Measurements from ENCODE around the gene GSTM4. TPM values are rescaled to one million over a fixed set of nuclear protein-coding genes. Genes with fewer than 3 reads are reported as not detected.
"Not testable (repeated sequence)": the region's sequence is repeated elsewhere in the genome, so short reads cannot be mapped to it uniquely, and the experiment has no call there.

Gene GSTM4
- total RNA-seq, 2 experiments from 2014 or later, result 8.3 to 10.5 TPM

DNA sequence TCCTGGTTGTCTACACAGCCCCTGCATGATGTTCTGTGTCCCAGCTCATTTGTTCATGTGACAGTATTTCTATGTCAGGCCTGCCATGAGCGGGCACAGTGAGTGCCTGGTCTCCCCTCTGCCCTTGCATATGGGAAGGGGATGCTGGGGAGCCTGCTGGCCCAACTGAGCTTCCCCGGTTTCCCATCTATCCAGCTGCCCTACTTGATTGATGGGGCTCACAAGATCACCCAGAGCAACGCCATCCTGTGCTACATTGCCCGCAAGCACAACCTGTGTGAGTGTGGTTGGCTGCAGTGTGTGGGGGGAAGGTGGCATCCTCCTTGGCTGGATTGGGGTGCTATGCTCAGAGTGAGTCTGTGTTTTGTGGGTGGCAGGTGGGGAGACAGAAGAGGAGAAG is 1.5 kb downstream of the GSTM4 start:
- POLR2A ChIA-PET, result no interaction called here
- CTCF ChIA-PET, result interaction anchor here (1.0 to 2.8 kb wide), 4 partner anchors 14 to 111 kb away, joined by 3 to 26 read pairs (median 3); no protein-coding TSS in a partner anchor
- intact Hi-C loops (cut with micrococcal nuclease), result no loop called here
- ATAC-seq (no peak), DNase-seq (no peak)
- Mint-ChIP-seq H3K27me3 (peaks cover 1% of the 10 kb centered on the region), H3K4me3 (no peak overlapping the region), H3K9me3 (no peaks in the 10 kb centered on the region), H3K36me3 (ENCODE audit: low read depth) (no peaks in the 10 kb centered on the region), H3K4me1 (ENCODE audit: low read depth) (peaks cover 6% of the 10 kb centered on the region), H3K27ac (no peak overlapping the region)
- TF ChIP-seq, protein P1, sequence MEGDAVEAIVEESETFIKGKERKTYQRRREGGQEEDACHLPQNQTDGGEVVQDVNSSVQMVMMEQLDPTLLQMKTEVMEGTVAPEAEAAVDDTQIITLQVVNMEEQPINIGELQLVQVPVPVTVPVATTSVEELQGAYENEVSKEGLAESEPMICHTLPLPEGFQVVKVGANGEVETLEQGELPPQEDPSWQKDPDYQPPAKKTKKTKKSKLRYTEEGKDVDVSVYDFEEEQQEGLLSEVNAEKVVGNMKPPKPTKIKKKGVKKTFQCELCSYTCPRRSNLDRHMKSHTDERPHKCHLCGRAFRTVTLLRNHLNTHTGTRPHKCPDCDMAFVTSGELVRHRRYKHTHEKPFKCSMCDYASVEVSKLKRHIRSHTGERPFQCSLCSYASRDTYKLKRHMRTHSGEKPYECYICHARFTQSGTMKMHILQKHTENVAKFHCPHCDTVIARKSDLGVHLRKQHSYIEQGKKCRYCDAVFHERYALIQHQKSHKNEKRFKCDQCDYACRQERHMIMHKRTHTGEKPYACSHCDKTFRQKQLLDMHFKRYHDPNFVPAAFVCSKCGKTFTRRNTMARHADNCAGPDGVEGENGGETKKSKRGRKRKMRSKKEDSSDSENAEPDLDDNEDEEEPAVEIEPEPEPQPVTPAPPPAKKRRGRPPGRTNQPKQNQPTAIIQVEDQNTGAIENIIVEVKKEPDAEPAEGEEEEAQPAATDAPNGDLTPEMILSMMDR (IDR thresholded peaks at IDR 0.05), result no peak

DNA sequence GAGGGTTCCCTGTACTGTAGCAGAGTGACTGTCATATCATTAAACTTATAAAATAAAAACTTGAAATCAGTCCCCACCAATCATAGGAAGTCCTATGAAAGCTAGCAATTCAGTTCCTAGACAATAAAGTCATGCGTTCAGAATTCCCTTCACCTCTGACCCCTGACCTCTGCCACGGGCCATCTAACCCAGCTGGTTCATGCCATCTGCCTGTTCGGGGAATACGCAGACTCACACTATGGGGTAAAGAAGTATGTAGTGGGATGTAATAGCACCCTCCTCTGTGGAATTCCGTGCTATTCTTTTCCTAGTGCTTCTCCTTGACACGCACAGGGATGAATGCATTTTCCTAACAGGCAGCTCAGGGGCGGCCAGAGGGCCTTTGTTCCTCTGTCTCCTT is 2.1 kb downstream of the GSTM4 start:
- intact Hi-C loops (cut with micrococcal nuclease), result no loop called here
- ChIA-PET CTCF (interaction anchor here (0.7 to 2.8 kb wide), 8 partner anchors 13 to 301 kb away, joined by 3 to 26 read pairs (median 3); no protein-coding TSS in a partner anchor), POLR2A (interaction anchor here (1.0 to 1.1 kb wide), 2 partner anchors 10 to 39 kb away, joined by 3 to 4 read pairs; partner anchors contain the start of genes GNAT2 and GSTM2)
- no peak for DNase-seq
- H3K27ac Mint-ChIP-seq, result no peak overlapping the region
- ATAC-seq, result no peak
- peaks cover 6% of the 10 kb centered on the region for H3K4me1 Mint-ChIP-seq (ENCODE audit: low read depth)
- TF ChIP-seq, protein P1 (IDR thresholded peaks at IDR 0.05), result no peak
- no peaks in the 10 kb centered on the region for H3K36me3 Mint-ChIP-seq (ENCODE audit: low read depth)
- no peaks in the 10 kb centered on the region for H3K27me3 Mint-ChIP-seq
- H3K4me3 Mint-ChIP-seq, result no peak overlapping the region
- no peaks in the 10 kb centered on the region for H3K9me3 Mint-ChIP-seq

DNA sequence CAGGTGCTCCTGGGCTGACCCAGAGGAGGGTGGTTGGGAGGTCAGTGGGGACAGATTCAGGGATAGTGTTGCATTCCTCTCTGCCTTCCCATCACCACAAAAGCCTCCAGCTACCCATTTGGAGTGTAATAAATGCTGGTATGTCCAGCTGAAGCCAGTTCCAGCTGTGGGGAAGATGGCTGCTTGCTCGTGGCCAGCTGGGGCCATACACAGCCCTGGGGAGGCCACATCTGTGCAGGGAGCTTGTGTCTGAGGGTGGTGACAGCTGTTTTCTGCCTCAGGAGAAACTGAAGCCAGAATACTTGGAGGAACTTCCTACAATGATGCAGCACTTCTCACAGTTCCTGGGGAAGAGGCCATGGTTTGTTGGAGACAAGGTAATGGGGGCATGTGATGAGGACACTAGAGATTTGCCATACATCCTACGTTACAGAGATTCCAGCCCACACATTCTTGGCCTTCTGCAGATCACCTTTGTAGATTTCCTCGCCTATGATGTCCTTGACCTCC is 2.7 kb downstream of the GSTM4 start:
- Mint-ChIP-seq H3K27ac (no peak overlapping the region), H3K4me3 (no peak overlapping the region), H3K4me1 (ENCODE audit: low read depth) (peaks cover 6% of the 10 kb centered on the region), H3K36me3 (ENCODE audit: low read depth) (no peaks in the 10 kb centered on the region), H3K27me3 (no peaks in the 10 kb centered on the region), H3K9me3 (no peaks in the 10 kb centered on the region)
- DNase-seq (no peak), ATAC-seq (no peak)
- ChIA-PET CTCF (interaction anchor here (0.7 to 2.8 kb wide), 7 partner anchors 13 to 301 kb away, joined by 3 to 26 read pairs (median 3); no protein-coding TSS in a partner anchor), POLR2A (interaction anchor here (1.0 to 1.1 kb wide), 2 partner anchors 10 to 39 kb away, joined by 3 to 4 read pairs; partner anchors contain the start of genes GNAT2 and GSTM2)
- TF ChIP-seq, protein P1 (IDR thresholded peaks at IDR 0.05), result no peak
- intact Hi-C loops (cut with micrococcal nuclease), result no loop called here

DNA sequence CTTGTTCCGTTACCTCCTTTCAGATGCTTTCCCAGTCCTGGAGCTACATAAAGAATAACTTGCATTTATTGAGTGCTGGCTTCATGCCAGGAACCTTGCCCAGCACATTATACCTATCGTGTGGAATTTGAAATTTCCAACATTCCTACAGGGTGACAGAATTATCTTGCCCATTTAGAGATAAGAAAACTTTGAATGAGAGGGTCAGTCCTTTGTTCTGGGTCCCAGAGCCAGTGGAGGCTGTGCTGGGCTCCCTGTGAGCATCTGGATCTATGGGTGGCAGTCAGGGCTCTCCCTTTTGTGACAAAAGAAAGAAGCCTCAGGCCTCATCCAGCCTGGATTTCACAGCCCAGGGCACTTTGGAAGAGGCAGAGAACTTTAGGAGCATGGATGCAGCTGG is 3.2 kb downstream of the GSTM4 start:
- ChIA-PET POLR2A (no interaction called here), CTCF (interaction anchor here (1.2 to 2.8 kb wide), 3 partner anchors 12 to 19 kb away, joined by 5 to 26 read pairs (median 6); no protein-coding TSS in a partner anchor)
- DNase-seq (no peak), ATAC-seq (no peak)
- Mint-ChIP-seq H3K27ac (no peak overlapping the region), H3K27me3 (no peaks in the 10 kb centered on the region), H3K4me3 (no peak overlapping the region), H3K9me3 (no peaks in the 10 kb centered on the region), H3K4me1 (ENCODE audit: low read depth) (peaks cover 6% of the 10 kb centered on the region), H3K36me3 (ENCODE audit: low read depth) (no peaks in the 10 kb centered on the region)
- TF ChIP-seq, protein P1 (IDR thresholded peaks at IDR 0.05), result no peak
- intact Hi-C loops (cut with micrococcal nuclease), result no loop called here

DNA sequence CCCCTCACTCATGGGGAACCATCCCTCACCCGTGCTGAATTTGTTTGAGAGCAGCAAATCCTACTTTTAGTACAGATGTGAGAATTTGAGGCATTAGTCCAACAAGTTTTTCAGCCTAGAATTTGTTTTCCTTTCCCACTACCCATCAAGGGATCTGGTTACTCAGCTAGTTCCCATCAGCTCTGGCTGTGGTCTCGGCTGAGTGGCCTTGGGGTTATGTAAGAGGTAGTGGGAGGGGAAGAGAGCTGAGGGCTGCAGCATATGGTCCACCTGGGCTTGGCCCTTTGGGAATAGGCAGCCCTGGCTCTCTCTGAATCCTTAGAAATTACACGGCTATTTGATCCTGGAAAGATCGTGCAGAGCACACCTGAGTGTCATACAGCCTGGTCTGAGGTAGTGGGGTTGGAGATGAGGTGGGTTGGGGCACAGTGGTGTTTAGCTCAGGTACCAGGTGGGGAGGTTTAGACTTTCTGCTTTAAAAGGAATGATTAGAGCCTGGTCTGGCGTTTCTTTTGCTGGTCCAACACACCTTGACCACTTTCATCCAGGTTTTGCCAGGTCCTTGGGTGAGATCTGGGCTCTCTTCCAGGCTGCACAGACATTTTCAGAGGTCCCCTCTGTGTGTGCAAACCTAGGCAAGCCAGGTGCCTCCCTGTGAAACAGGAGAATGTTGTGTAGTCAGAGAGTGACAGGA is 4.2 kb downstream of the GSTM4 start:
- H3K27ac Mint-ChIP-seq, result no peak overlapping the region
- CTCF ChIA-PET, result interaction anchor here (0.6 to 1.8 kb wide), 4 partner anchors 20 to 324 kb away, joined by 3 to 6 read pairs (median 4); partner anchors contain the start of gene GSTM1
- ATAC-seq (no peak), DNase-seq (no peak)
- H3K36me3 Mint-ChIP-seq (ENCODE audit: low read depth), result no peaks in the 10 kb centered on the region
- peaks cover 3% of the 10 kb centered on the region for H3K4me1 Mint-ChIP-seq (ENCODE audit: low read depth)
- no peak overlapping the region for H3K4me3 Mint-ChIP-seq
- intact Hi-C loops (cut with micrococcal nuclease), result no loop called here
- TF ChIP-seq, protein P1 (IDR thresholded peaks at IDR 0.05), result no peak
- H3K9me3 Mint-ChIP-seq, result no peaks in the 10 kb centered on the region
- POLR2A ChIA-PET, result no interaction called here
- H3K27me3 Mint-ChIP-seq, result no peaks in the 10 kb centered on the region

DNA sequence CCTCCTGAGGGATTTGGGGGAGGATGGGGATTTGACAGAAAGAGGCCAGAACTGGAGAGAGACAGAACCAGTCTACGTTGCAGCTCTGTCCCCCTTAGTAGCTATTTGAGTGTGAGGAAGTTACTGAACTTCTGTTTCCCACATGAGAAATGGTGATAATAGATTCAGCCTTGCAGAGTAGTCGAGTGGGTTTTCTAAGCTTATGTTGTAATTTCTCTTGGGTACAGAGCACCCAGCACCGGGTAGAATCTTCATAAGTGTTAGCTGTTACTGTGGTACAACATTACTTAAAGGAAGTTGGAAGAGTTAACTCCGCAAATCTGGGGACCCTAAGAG is 4.8 kb downstream of the GSTM4 start:
- DNase-seq; intact Hi-C loops (cut with micrococcal nuclease); H3K9me3 Mint-ChIP-seq; H3K4me3 Mint-ChIP-seq; POLR2A ChIA-PET; H3K27me3 Mint-ChIP-seq; H3K27ac Mint-ChIP-seq; H3K36me3 Mint-ChIP-seq (ENCODE audit: low read depth); H3K4me1 Mint-ChIP-seq (ENCODE audit: low read depth); ATAC-seq: not testable (repeated sequence)
- CTCF ChIA-PET, result interaction anchor here (0.6 to 1.8 kb wide), 4 partner anchors 20 to 323 kb away, joined by 3 to 6 read pairs (median 4); partner anchors contain the start of gene GSTM1
